Upper lobe of left lung (tissue), 6 donors: ENCODE measurements around the gene PAK5. TPM values are rescaled to one million over a fixed set of nuclear protein-coding genes. Genes with fewer than 3 reads are reported as not detected.
A peak's percentile ranks its signal among the peaks of the same experiment; 100 is the strongest.

Experiments used
- ATAC-seq, 2 donors: fragments of 200-7000 bp; cut with Tn5 transposase; one replicate each; pipeline ENCODE4 v1.9.1; 2022; ENCODE audit warnings: mild to moderate bottlenecking in 2 of 2, moderate library complexity in 2 of 2; ENCODE audit not compliant: low FRiP score in 2 of 2
- DNase-seq, 2 donors: peaks; one replicate each; pipeline ENCODE4 v3.0.0-alpha.2; 2019 to 2020
- H3K27ac ChIP-seq, 4 donors: fragments of 200-600 bp; sonication (generic); one replicate each; pipeline ENCODE4 v1.5.1; 2016 to 2019
- H3K27me3 ChIP-seq, 4 donors: fragments of 200-600 bp; sonication (generic); one replicate each; pipeline ENCODE4 v1.5.1; 2017 to 2019
- H3K36me3 ChIP-seq, 4 donors: fragments of 200-600 bp; sonication (generic); one replicate each; pipeline ENCODE4 v1.5.1; 2016 to 2019
- H3K4me1 ChIP-seq, 4 donors: fragments of 200-600 bp; sonication (generic); one replicate each; pipeline ENCODE4 v1.5.1; 2018 to 2019
- H3K4me3 ChIP-seq, 4 donors: fragments of 200-600 bp; sonication (generic); one replicate each; pipeline ENCODE4 v1.5.1; 2017 to 2019; ENCODE audit warnings: mild to moderate bottlenecking in 2 of 4, moderate library complexity in 1 of 4
- H3K9me3 ChIP-seq, 4 donors: fragments of 200-600 bp; sonication (generic); one replicate each; pipeline ENCODE4 v1.5.1; 2018 to 2019
- EP300 ChIP-seq, 4 donors: sonication (generic); formaldehyde crosslinking; IDR thresholded peaks; one replicate each; pipeline ENCODE4 v1.5.1; 2017; ENCODE audit warnings: antibody characterized with exemption in 4 of 4, control low read depth in 2 of 4
- POLR2A ChIP-seq, 4 donors: fragments of 450-650 bp; IDR thresholded peaks; one replicate each; pipeline ENCODE4 v1.5.1; 2016 to 2017; ENCODE audit warnings: antibody characterized with exemption in 4 of 4, mild to moderate bottlenecking in 2 of 4
- POLR2AphosphoS5 ChIP-seq, 2 donors: sonication (generic); formaldehyde crosslinking; IDR thresholded peaks; one replicate each; pipeline ENCODE4 v1.5.1; 2017; ENCODE audit warnings: antibody characterized with exemption in 2 of 2
- WGBS, 2 donors: methylation state at CpG; one replicate each; pipeline ENCODE4 v1.1.5; 2017 to 2018; 5-methylcytosine and 5-hydroxymethylcytosine counted together
- total RNA-seq, 6 donors: library from RNA; depleted of rRNA in 4 of 6; stranded (reverse); fragments of >200 nt in 4 of 6; gene quantifications; one replicate each; pipeline versions ENCODE4 v1.1.0 to v1.2.1, GENCODE V29; 2016 to 2021
- TF ChIP-seq, protein P1 (sequence below), 6 experiments: fragments of 450-650 bp in 4 of 6; fragments of 200-600 bp in 2 of 6; sonication (generic) in 2 of 6; IDR thresholded peaks; one replicate each; pipeline ENCODE4 v1.5.1; 2016 to 2019; ENCODE audit warnings: antibody characterized with exemption in 6 of 6
- donor health status: DM: no; HTN: no; CAD: no; lungs with moderate emphysema.
- donor health status: DM: no; HTN: yes; CAD: no; lungs with severe emphysema.

Gene PAK5
- total RNA-seq, 6 donors from 2014 or later: 0.17 to 0.30 (median 0.23) TPM; not detected in 2

GRCh38 chr20:9629831-9630230 lies 209.0 kb downstream of the PAK5 start:
- DNase-seq: no peak
- Histone ChIP-seq H3K9me3 (no peaks in the 10 kb centered on the region), H3K27me3 (no peaks in the 10 kb centered on the region), H3K27ac (no peak overlapping the region), H3K4me1 (no peaks in the 10 kb centered on the region), H3K4me3 (no peak overlapping the region), H3K36me3 (no peaks in the 10 kb centered on the region)
- TF ChIP-seq, protein P1, sequence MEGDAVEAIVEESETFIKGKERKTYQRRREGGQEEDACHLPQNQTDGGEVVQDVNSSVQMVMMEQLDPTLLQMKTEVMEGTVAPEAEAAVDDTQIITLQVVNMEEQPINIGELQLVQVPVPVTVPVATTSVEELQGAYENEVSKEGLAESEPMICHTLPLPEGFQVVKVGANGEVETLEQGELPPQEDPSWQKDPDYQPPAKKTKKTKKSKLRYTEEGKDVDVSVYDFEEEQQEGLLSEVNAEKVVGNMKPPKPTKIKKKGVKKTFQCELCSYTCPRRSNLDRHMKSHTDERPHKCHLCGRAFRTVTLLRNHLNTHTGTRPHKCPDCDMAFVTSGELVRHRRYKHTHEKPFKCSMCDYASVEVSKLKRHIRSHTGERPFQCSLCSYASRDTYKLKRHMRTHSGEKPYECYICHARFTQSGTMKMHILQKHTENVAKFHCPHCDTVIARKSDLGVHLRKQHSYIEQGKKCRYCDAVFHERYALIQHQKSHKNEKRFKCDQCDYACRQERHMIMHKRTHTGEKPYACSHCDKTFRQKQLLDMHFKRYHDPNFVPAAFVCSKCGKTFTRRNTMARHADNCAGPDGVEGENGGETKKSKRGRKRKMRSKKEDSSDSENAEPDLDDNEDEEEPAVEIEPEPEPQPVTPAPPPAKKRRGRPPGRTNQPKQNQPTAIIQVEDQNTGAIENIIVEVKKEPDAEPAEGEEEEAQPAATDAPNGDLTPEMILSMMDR (IDR thresholded peaks at IDR 0.05): no peak
- no peak for TF ChIP-seq EP300 (IDR thresholded peaks at IDR 0.05)
- no peak for TF ChIP-seq POLR2AphosphoS5 (IDR thresholded peaks at IDR 0.05)
- TF ChIP-seq POLR2A (IDR thresholded peaks at IDR 0.05): no peak
- ATAC-seq: peak in 1 of 2 donors; percentile 19
- 72 to 74% methylated on average over 5 of the region's 5 CpGs for WGBS, 2 donors

- DNase-seq (no peak), ATAC-seq (no peak)
- H3K9me3 ChIP-seq: no peaks in the 10 kb centered on the region
- no peaks in the 10 kb centered on the region for H3K4me1 ChIP-seq
- no peaks in the 10 kb centered on the region for H3K27me3 ChIP-seq
- H3K4me3 ChIP-seq: no peak overlapping the region
- WGBS, 2 donors: 72 to 78% methylated on average over 2 of the region's 2 CpGs
- H3K36me3 ChIP-seq: no peaks in the 10 kb centered on the region
- TF ChIP-seq EP300 (IDR thresholded peaks at IDR 0.05) (no peak), POLR2AphosphoS5 (IDR thresholded peaks at IDR 0.05) (no peak), POLR2A (IDR thresholded peaks at IDR 0.05) (no peak)
- TF ChIP-seq, protein P1 (IDR thresholded peaks at IDR 0.05): no peak
- H3K27ac ChIP-seq: no peak overlapping the region
Observed at GRCh38 chr20:9628589-9628988, 210.3 kb downstream of the PAK5 start.

DNA sequence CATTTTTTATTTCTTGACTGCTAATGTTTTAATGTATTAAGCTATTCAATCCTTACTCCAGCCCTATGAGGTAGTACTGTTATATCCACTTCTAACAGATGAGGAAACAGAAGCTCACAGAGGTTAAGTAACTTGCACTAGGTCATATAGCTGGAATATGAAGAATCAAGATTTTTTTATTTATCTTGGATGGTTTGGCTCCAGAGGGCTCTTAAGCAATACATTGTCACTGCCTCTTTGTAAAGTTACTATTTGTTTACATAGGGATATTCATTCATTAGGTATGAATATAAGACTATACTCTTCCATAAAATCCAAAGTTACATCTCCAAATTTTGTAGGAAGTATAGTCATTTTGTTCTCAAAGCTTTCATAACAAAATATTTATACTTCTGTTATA lies 210.7 kb downstream of the PAK5 start:
- ATAC-seq: no peak
- Histone ChIP-seq H3K27ac (no peak overlapping the region), H3K9me3 (no peaks in the 10 kb centered on the region), H3K36me3 (no peaks in the 10 kb centered on the region), H3K27me3 (no peaks in the 10 kb centered on the region), H3K4me1 (no peaks in the 10 kb centered on the region), H3K4me3 (no peak overlapping the region)
- DNase-seq: no peak
- TF ChIP-seq EP300 (IDR thresholded peaks at IDR 0.05) (no peak), POLR2A (IDR thresholded peaks at IDR 0.05) (no peak), POLR2AphosphoS5 (IDR thresholded peaks at IDR 0.05) (no peak)
- TF ChIP-seq, protein P1 (IDR thresholded peaks at IDR 0.05): no peak

DNA sequence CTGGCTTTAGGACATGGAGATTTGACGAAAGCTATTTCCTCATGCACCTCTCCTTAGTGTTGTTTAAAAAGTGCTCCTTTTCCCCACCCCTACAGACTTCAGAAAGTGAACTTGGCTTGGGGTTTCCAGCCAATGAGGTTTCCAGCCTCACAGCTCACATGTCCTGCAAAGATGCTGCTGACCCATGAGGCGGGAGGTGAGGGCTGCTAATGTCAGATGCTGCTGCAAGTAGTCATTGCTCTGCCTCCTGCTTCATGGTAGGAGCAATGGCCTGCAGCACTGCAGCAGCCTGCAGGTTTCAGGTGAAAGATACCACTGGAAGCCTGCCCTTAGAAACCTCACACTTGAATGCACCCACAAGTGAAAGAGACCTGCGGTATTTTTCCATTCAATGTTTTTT lies 211.7 kb downstream of the PAK5 start:
- ATAC-seq: no peak

GRCh38 chr20:9626357-9626756 lies 212.5 kb downstream of the PAK5 start:
- H3K4me1 ChIP-seq: no peaks in the 10 kb centered on the region
- H3K4me3 ChIP-seq: no peak overlapping the region
- DNase-seq (no peak), ATAC-seq (no peak)
- WGBS, 2 donors: 75 to 78% methylated on average over 3 of the region's 3 CpGs
- no peak overlapping the region for H3K27ac ChIP-seq
- H3K27me3 ChIP-seq: no peaks in the 10 kb centered on the region
- no peak for TF ChIP-seq POLR2A (IDR thresholded peaks at IDR 0.05)
- TF ChIP-seq, protein P1 (IDR thresholded peaks at IDR 0.05): no peak
- no peak for TF ChIP-seq POLR2AphosphoS5 (IDR thresholded peaks at IDR 0.05)
- no peak for TF ChIP-seq EP300 (IDR thresholded peaks at IDR 0.05)
- no peaks in the 10 kb centered on the region for H3K9me3 ChIP-seq
- H3K36me3 ChIP-seq: no peaks in the 10 kb centered on the region

More for the DNA sequence above, 211.7 kb downstream of the PAK5 start:
- Histone ChIP-seq H3K36me3 (no peaks in the 10 kb centered on the region), H3K9me3 (no peaks in the 10 kb centered on the region), H3K27me3 (no peaks in the 10 kb centered on the region), H3K4me3 (no peak overlapping the region), H3K4me1 (no peaks in the 10 kb centered on the region), H3K27ac (no peak overlapping the region)
- WGBS, 2 donors: 79 to 89% methylated on average over 3 of the region's 3 CpGs
- DNase-seq: no peak
- TF ChIP-seq POLR2AphosphoS5 (IDR thresholded peaks at IDR 0.05) (no peak), EP300 (IDR thresholded peaks at IDR 0.05) (no peak), POLR2A (IDR thresholded peaks at IDR 0.05) (no peak)
- TF ChIP-seq, protein P1 (IDR thresholded peaks at IDR 0.05): no peak
